ENCODE data around the gene ZNHIT1.
"Not testable (repeated sequence)": the region's sequence is repeated elsewhere in the genome, so short reads cannot be mapped to it uniquely, and the experiment has no call there.

The ZNHIT1 gene

GRCh38 chr7:101243646-101244374, 25.8 kb downstream of the ZNHIT1 start:
- no peak for ATAC-seq

- peak; percentile 98 for ATAC-seq
Observed at GRCh38 chr7:101244375-101245146, 26.6 kb downstream of the ZNHIT1 start, which contains the start of gene FIS1. FIS1 (minus strand) TSS chr7:101245081; CDS start chr7:101245004, 77 bp downstream.

DNA sequence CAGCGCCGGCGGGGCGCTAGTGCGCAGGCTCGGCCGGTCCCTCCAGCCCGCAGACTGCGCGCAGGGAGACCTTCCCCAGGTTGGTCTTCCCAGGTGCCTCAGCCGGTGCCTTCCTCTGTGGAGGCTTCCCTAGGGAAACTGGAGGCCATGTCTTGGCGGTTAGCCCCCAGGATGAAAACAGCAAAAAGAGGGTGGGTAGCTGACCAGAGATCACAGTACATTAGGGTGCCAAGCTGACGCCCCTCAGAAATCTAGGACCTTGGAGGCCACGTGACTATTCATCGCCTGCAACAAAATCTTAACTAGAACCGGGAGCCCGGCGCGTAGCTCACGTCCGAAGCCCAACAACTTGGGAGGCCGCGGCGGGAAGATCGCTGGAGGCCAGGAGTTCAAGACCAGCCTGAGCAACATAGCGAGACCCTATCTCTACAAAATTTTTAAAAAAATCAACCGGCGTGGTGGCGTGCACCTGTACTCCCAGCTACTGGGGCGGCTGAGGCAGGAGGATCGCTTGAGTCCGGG, 27.2 kb downstream of the ZNHIT1 start:
- ATAC-seq: no peak

GRCh38 chr7:101248276-101248675, 30.3 kb downstream of the ZNHIT1 start:
- no peak for ATAC-seq

- no peak for ATAC-seq
Observed at GRCh38 chr7:101250324-101250723, 32.4 kb downstream of the ZNHIT1 start.

DNA sequence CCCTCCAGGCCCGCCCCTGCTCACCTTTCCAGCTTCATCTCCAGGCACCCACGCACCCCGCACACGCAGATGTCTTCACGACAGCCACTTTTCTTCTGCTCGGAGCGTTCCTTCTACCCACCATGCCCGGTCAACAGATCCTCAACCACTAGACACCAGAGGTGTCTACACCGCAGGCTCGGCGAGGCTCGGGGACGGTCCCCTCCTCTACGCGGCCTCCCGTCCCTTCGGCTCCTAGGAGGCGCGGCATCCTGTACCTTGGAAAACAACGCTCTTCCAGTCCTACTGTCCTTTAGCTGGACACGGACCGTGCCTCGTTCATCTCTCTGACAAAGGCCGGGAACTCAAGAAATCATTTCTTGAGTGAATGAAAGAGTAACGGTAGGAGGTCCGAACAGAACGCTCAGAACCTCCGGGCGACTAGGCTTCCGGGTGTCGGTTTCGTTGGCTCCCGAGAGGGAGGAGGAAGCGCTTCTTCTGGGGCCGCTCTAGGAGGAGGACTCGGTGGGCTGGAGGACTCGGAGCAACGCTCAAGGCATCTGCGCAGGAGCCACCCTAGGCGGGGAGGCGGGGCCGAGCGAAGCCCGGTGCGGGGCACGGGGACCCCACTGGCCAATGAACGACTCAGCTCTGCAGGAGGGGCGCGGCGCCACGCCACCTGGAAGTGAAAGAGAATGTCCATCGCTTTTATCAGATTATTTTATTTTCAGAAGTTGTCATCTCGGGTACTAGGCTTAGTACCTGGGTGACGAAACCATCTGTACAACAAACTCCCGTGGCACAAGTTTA, 34.1 kb downstream of the ZNHIT1 start:
- peak; percentile 99 for ATAC-seq

GRCh38 chr7:101253199-101253598, 35.2 kb downstream of the ZNHIT1 start:
- ATAC-seq: not testable (repeated sequence)

- no peak for ATAC-seq
Observed at GRCh38 chr7:101255796-101256195, 37.8 kb downstream of the ZNHIT1 start.

GRCh38 chr7:101258243-101258731, 40.3 kb downstream of the ZNHIT1 start:
- no peak for ATAC-seq

- not testable (repeated sequence) for ATAC-seq
Observed at GRCh38 chr7:101264102-101264706, 46.2 kb downstream of the ZNHIT1 start.

GRCh38 chr7:101265622-101266516, 47.9 kb downstream of the ZNHIT1 start:
- no peak for ATAC-seq

GRCh38 chr7:101269664-101270063, 51.7 kb downstream of the ZNHIT1 start:
- no peak for ATAC-seq

DNA sequence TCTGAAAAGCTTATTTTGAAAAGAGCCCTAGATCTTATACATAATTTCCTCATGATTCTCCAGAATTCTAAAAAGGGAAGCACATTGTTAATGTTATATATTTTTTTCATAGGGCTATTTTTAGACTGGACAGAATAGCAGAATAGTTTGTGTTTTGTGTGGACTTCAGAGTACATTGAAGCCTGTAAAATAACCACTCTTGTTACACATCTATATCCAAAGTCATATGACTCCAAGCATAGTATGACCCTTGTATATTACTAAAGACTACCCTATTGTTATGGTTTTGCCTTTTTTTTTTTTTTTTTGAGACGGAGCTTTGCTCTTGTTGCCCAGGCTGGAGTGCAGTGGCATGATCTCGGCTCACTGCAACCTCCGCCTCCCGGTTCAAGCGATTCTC, 53.1 kb downstream of the ZNHIT1 start:
- no peak for ATAC-seq

- ATAC-seq: no peak
Observed at GRCh38 chr7:101273206-101273605, 55.2 kb downstream of the ZNHIT1 start.
